Subcutaneous adipose tissue (tissue), 4 donors: ENCODE results near the gene ZNF608. TPM values are rescaled to one million over a fixed set of nuclear protein-coding genes. Genes with fewer than 3 reads are reported as not detected.

Experiments
- CTCF ChIP-seq: fragments of 450-650 bp; IDR thresholded peaks from one replicate; pipeline ENCODE4 v1.5.1; 2016; ENCODE audit warnings: low read depth, mild to moderate bottlenecking, control low read depth, antibody characterized with exemption, moderate library complexity
- total RNA-seq, 4 donors: library from RNA; depleted of rRNA; stranded (reverse); fragments of >200 nt; gene quantifications; one replicate each; pipeline ENCODE4 v1.1.0, GENCODE V29; 2016

Gene ZNF608
- total RNA-seq, 4 donors from 2014 or later: 8.0 to 17.2 (median 10.8) TPM

GRCh38 chr5:124752854-124753720, 6.6 kb upstream of the ZNF608 start:
- TF ChIP-seq CTCF: no peak

GRCh38 chr5:124751031-124751430, 4.6 kb upstream of the ZNF608 start:
- TF ChIP-seq CTCF: no peak

- no peak for TF ChIP-seq CTCF
Measured at GRCh38 chr5:124748687-124749594, 2.5 kb upstream of the ZNF608 start.

- TF ChIP-seq CTCF: no peak
Measured at GRCh38 chr5:124747791-124748686, 1.6 kb upstream of the ZNF608 start.

- TF ChIP-seq CTCF: no peak
Measured at GRCh38 chr5:124746916-124747790, 714 bp upstream of the ZNF608 start.

- TF ChIP-seq CTCF: no peak
Measured at GRCh38 chr5:124745007-124745927, 1.2 kb downstream of the ZNF608 start.
